T-helper 22 cell (primary cell): ENCODE measurements around the gene TTBK2.

Experiments used
- DNase-seq: peaks from one replicate; pipeline ENCODE4 v3.0.0-alpha.2; 2020; ENCODE audit warnings: low read depth

TTBK2 gene

DNA sequence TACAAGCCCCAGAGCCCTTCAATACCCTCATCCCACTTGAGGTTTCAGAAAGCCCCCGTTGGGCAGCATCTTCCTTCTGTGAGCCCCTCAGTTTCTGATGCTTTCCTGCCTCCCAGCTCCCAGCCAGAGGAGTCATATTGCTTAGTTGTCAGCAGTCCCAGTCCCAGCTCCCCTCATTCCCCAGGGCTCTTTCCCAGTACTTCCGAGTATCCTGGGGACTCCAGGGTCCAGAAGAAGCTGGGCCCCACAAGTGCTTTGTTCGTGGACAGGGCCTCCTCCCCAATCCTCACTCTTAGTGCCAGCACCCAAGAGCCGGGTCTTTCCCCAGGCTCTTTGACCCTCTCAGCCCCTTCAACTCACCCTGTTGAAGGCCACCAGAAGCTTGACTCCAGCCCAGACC, 227.6 kb downstream of the TTBK2 start:
- DNase-seq: no peak

DNA sequence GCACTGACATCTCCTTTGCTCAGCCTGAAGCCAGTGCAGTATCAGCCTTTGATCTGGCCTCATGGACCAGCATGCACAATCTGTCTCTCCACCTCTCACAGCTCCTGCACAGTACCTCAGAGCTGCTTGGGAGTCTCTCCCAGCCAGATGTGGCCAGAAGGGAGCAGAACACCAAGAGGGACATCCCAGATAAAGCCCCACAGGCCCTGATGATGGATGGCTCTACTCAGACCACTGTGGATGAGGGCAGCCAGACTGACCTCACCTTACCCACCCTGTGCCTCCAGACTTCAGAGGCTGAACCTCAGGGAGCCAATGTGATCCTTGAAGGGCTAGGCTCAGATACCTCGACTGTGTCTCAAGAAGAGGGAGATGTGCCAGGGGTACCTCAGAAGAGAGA, 228.0 kb downstream of the TTBK2 start:
- DNase-seq: no peak

DNA sequence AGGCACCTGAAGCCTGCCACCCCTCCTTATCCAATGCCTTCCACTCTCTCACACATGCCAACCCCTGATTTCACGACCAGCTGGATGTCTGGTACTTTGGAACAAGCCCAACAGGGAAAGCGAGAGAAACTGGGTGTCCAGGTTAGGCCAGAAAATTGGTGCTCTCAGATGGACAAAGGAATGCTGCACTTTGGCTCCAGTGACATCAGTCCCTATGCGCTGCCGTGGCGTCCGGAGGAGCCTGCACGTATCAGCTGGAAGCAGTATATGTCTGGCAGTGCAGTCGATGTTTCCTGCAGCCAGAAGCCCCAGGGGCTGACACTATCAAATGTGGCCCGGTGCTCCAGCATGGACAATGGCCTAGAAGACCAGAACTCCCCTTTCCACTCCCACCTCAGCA, 228.8 kb downstream of the TTBK2 start:
- DNase-seq: no peak

DNA sequence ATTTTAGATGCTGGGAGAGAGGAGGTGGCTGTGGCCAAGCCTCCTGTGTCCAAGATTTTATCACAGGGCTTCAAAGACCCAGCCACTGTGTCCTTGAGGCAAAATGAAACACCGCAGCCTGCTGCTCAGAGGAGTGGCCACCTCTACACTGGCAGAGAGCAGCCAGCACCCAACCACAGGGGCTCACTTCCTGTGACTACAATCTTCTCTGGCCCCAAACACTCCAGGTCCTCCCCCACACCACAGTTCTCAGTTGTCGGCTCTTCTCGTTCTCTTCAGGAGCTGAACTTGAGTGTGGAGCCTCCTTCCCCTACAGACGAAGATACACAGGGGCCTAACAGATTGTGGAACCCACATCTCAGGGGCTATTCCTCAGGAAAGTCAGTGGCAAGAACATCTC, 229.3 kb downstream of the TTBK2 start:
- no peak for DNase-seq
